Skeletal muscle satellite cell (primary cell): ENCODE results near the gene DGLUCY.

ENCODE experiments used
- H3K27me3 ChIP-seq: 2 replicates; pipeline ENCODE4 v1.7.0; 2013; ENCODE audit warnings: low read length; ENCODE audit not compliant: control insufficient read depth, insufficient read depth
- H3K36me3 ChIP-seq: 2 replicates; pipeline ENCODE4 v1.7.0; 2013; ENCODE audit warnings: mild to moderate bottlenecking, control low read depth, low read length; ENCODE audit not compliant: insufficient read depth
- H3K4me1 ChIP-seq: 2 replicates; pipeline ENCODE4 v1.7.0; 2013; ENCODE audit warnings: low read length; ENCODE audit not compliant: control insufficient read depth, insufficient read depth
- H3K4me2 ChIP-seq: 2 replicates; pipeline ENCODE4 v1.7.0; 2013; ENCODE audit warnings: mild to moderate bottlenecking, low read length
- H3K4me3 ChIP-seq: 2 replicates; pipeline ENCODE4 v1.7.0; 2013; ENCODE audit warnings: low read length
- H3K9ac ChIP-seq: 2 replicates; pipeline ENCODE4 v1.7.0; 2013; ENCODE audit warnings: mild to moderate bottlenecking, low read depth, low read length, moderate library complexity
- H3K9me3 ChIP-seq: replicated peaks from 2 replicates; pipeline ENCODE4 v1.7.0; 2013; ENCODE audit warnings: mild to moderate bottlenecking, control low read depth, low read length

DGLUCY gene

DNA sequence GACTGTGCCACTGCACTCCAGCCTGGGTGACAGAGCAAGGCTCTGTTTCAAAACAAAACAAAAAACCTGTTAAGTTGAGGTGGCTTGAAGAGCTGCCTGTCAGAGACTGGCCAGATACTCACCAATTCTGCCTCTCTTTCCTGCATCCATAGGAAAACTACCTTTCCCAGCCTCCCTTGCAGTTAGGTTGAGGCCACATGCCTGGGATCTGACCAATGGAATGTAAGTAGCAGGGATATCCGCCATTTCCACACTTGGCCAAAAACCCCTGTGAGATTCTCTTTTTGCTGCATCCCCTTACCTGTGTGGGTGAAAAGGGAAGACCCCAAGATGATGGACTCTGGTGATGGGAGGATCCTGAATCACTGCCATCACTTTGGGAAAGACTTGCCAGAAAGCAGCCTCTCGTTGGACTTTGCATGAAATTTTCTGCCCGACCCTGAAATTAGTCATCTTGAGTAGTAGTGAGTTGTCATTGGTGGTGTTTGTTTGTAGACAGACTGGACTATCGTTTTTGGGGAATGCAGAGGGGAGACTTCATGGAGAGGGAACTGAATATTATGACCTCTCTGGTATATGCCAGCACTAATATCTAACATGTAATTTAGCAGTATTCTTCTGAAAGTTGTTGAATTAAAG is 116.6 kb downstream of the DGLUCY start:
- H3K4me3 ChIP-seq: peak overlapping the region; percentile 28
- H3K36me3 ChIP-seq: peaks cover 4% of the 10 kb centered on the region
- H3K27me3 ChIP-seq: no peaks in the 10 kb centered on the region
- peaks cover 42% of the 10 kb centered on the region for H3K4me1 ChIP-seq
- H3K9ac ChIP-seq: peak overlapping the region; percentile 0
- H3K4me2 ChIP-seq: peak overlapping the region; percentile 25
- H3K9me3 ChIP-seq: no peaks in the 10 kb centered on the region

- Histone ChIP-seq H3K4me3 (no peak overlapping the region), H3K9ac (no peak overlapping the region), H3K4me1 (peaks cover 42% of the 10 kb centered on the region), H3K9me3 (no peaks in the 10 kb centered on the region), H3K27me3 (no peaks in the 10 kb centered on the region), H3K4me2 (peak overlapping the region; percentile 2), H3K36me3 (peaks cover 4% of the 10 kb centered on the region)
These were observed 117.6 kb downstream of the DGLUCY start for GRCh38 chr14:91231446-91231845.

- Histone ChIP-seq H3K9ac (no peak overlapping the region), H3K27me3 (no peaks in the 10 kb centered on the region), H3K9me3 (no peaks in the 10 kb centered on the region), H3K4me3 (no peak overlapping the region), H3K4me1 (peaks cover 44% of the 10 kb centered on the region), H3K4me2 (no peak overlapping the region), H3K36me3 (peaks cover 4% of the 10 kb centered on the region)
These were observed 118.2 kb downstream of the DGLUCY start for GRCh38 chr14:91232052-91232451.

- Histone ChIP-seq H3K4me3 (no peak overlapping the region), H3K9me3 (no peaks in the 10 kb centered on the region), H3K4me1 (peaks cover 43% of the 10 kb centered on the region), H3K4me2 (no peak overlapping the region), H3K36me3 (peaks cover 4% of the 10 kb centered on the region), H3K9ac (no peak overlapping the region), H3K27me3 (no peaks in the 10 kb centered on the region)
These were observed 118.7 kb downstream of the DGLUCY start for GRCh38 chr14:91232603-91233002.

- no peak overlapping the region for H3K4me2 ChIP-seq
- no peak overlapping the region for H3K9ac ChIP-seq
- no peak overlapping the region for H3K4me3 ChIP-seq
- H3K27me3 ChIP-seq: no peaks in the 10 kb centered on the region
- H3K36me3 ChIP-seq: peaks cover 4% of the 10 kb centered on the region
- peaks cover 28% of the 10 kb centered on the region for H3K4me1 ChIP-seq
- no peaks in the 10 kb centered on the region for H3K9me3 ChIP-seq
These were observed 120.3 kb downstream of the DGLUCY start for GRCh38 chr14:91233936-91234790.

GRCh38 chr14:91234791-91235114 is 120.9 kb downstream of the DGLUCY start:
- H3K4me2 ChIP-seq: no peak overlapping the region
- peaks cover 22% of the 10 kb centered on the region for H3K4me1 ChIP-seq
- H3K9ac ChIP-seq: no peak overlapping the region
- H3K27me3 ChIP-seq: no peaks in the 10 kb centered on the region
- H3K36me3 ChIP-seq: peaks cover 4% of the 10 kb centered on the region
- no peaks in the 10 kb centered on the region for H3K9me3 ChIP-seq
- H3K4me3 ChIP-seq: no peak overlapping the region

DNA sequence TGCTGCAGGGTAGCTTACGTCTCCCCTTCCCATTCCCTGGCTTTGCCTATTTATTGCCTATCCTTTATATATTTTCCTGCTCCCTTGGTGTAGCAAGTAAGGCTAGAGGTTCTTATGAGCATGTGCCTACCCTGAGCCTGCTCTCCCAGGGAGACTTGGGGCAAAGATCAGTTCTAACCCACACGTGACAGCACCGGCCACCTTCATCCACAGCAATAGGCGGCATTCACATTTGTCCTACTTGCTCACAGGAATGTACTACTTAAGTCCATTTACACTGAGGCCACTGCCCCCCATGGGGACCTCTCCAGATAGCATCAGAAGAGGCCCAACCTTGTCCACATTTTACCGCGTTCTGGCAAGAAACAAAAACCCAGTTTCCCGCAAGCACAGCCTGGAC is 122.0 kb downstream of the DGLUCY start:
- Histone ChIP-seq H3K9me3 (no peaks in the 10 kb centered on the region), H3K36me3 (peaks cover 4% of the 10 kb centered on the region), H3K4me1 (peaks cover 11% of the 10 kb centered on the region), H3K27me3 (no peaks in the 10 kb centered on the region), H3K4me3 (no peak overlapping the region), H3K9ac (no peak overlapping the region), H3K4me2 (no peak overlapping the region)

GRCh38 chr14:91237219-91237618 is 123.3 kb downstream of the DGLUCY start:
- no peaks in the 10 kb centered on the region for H3K9me3 ChIP-seq
- H3K9ac ChIP-seq: no peak overlapping the region
- H3K4me3 ChIP-seq: no peak overlapping the region
- peaks cover 5% of the 10 kb centered on the region for H3K4me1 ChIP-seq
- H3K36me3 ChIP-seq: peaks cover 4% of the 10 kb centered on the region
- no peaks in the 10 kb centered on the region for H3K27me3 ChIP-seq
- no peak overlapping the region for H3K4me2 ChIP-seq

DNA sequence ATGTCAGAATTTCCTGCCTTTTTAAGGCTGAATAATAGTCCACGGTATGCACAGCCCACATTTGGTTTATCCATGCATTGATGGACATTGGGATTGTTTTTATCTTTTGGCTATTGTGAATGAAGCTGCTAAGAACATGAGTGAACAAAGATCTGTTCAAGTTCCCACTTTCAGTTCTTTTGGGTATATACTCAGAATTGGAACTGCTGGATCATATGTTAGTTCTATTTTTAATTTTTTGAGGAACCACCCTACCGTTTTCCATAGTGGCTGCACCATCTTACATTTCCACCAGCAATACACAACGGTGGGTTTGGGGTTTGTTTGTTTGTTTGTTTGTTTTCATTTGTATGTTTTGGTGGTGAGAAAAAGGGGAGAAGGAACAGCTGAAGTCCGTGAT is 124.2 kb downstream of the DGLUCY start:
- no peak overlapping the region for H3K4me2 ChIP-seq
- H3K9ac ChIP-seq: no peak overlapping the region
- peaks cover 11% of the 10 kb centered on the region for H3K4me1 ChIP-seq
- no peaks in the 10 kb centered on the region for H3K9me3 ChIP-seq
- H3K27me3 ChIP-seq: no peaks in the 10 kb centered on the region
- no peak overlapping the region for H3K4me3 ChIP-seq
- H3K36me3 ChIP-seq: peaks cover 4% of the 10 kb centered on the region

GRCh38 chr14:91238661-91239060 is 124.8 kb downstream of the DGLUCY start:
- Histone ChIP-seq H3K4me3 (no peak overlapping the region), H3K9me3 (no peaks in the 10 kb centered on the region), H3K27me3 (no peaks in the 10 kb centered on the region), H3K9ac (no peak overlapping the region), H3K4me2 (no peak overlapping the region), H3K36me3 (peaks cover 4% of the 10 kb centered on the region), H3K4me1 (peaks cover 17% of the 10 kb centered on the region)

DNA sequence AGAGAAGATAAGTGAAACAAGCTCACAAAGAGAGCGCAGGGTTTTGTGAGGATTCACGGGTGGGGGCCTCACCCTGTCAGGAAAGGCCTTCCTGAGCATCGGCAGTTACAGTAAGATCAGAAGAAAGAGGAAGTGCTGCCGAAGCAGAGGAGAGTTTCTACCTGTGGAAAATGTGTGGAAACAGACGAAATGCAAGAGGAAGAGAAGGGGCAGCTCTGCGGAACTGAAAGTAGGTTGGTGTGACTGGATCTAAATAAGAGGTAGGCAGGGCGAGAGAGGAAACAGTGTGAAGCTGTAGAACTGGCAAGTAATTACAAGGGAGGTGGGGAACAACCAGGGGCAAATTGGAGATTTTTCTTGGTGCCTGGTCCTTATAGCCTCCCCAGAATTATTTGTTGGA is 128.0 kb downstream of the DGLUCY start:
- H3K4me3 ChIP-seq: no peak overlapping the region
- H3K9ac ChIP-seq: no peak overlapping the region
- no peaks in the 10 kb centered on the region for H3K9me3 ChIP-seq
- H3K36me3 ChIP-seq: no peaks in the 10 kb centered on the region
- H3K4me2 ChIP-seq: no peak overlapping the region
- H3K27me3 ChIP-seq: no peaks in the 10 kb centered on the region
- H3K4me1 ChIP-seq: peaks cover 32% of the 10 kb centered on the region

GRCh38 chr14:91242635-91243034 is 128.8 kb downstream of the DGLUCY start:
- Histone ChIP-seq H3K27me3 (no peaks in the 10 kb centered on the region), H3K9ac (peak overlapping the region; percentile 61), H3K9me3 (no peaks in the 10 kb centered on the region), H3K4me3 (peak overlapping the region; percentile 37), H3K4me2 (peak overlapping the region; percentile 77), H3K4me1 (peaks cover 28% of the 10 kb centered on the region), H3K36me3 (no peaks in the 10 kb centered on the region)
